H1 (cell line): ENCODE data around the gene BAIAP2. TPM values are rescaled to one million over a fixed set of nuclear protein-coding genes. Genes with fewer than 3 reads are reported as not detected.

Source experiments
- ASH2L ChIP-seq: fragments of 200-600, 300-600 bp; sonication (generic); IDR thresholded peaks from one replicate; pipeline ENCODE4 v1.7.1; 2017; ENCODE audit warnings: low read length
- BCL11A ChIP-seq, 2 experiments: IDR thresholded peaks; one replicate each; pipeline ENCODE4 v1.6.1; 2011; ENCODE audit warnings: low read depth in 2 of 2, low read length in 2 of 2, mild to moderate bottlenecking in 2 of 2
- CHD1 ChIP-seq: IDR thresholded peaks from 2 replicates; pipeline ENCODE4 v1.6.1; 2012; ENCODE audit warnings: low read depth, low read length, improper control_type of control experiment
- GABPA ChIP-seq: IDR thresholded peaks from 2 replicates; pipeline ENCODE4 v1.6.1; 2011; ENCODE audit warnings: mild to moderate bottlenecking, low read length, moderate library complexity, borderline replicate concordance; ENCODE audit not compliant: insufficient read depth
- HDAC2 ChIP-seq, 2 experiments: fragments of 300-600 bp in 1 of 2; sonication (generic) in 1 of 2; IDR thresholded peaks; 2 replicates each; pipeline ENCODE4 v1.6.1; 2011 to 2012; ENCODE audit warnings: low read depth in 2 of 2, low read length in 2 of 2, mild to moderate bottlenecking in 2 of 2, moderate library complexity in 2 of 2, borderline replicate concordance in 1 of 2, inconsistent platforms in 1 of 2
- RFX5 ChIP-seq: IDR thresholded peaks from 2 replicates; pipeline ENCODE4 v1.6.1; 2011; ENCODE audit warnings: low read depth, low read length, improper control_type of control experiment, borderline replicate concordance
- SRF ChIP-seq: IDR thresholded peaks from 2 replicates; pipeline ENCODE4 v1.6.1; 2011; ENCODE audit warnings: mild to moderate bottlenecking, low read depth, low read length, moderate library complexity
- polyA plus RNA-seq, 7 experiments: library from polyadenylated mRNA; depleted of rRNA in 3 of 7; stranded (reverse) in 5 of 7; unstranded in 2 of 7; fragments of >200 nt in 5 of 7; fragments of 200-250 nt in 2 of 7; gene quantifications; 1 replicate in 5 of 7; 2 replicates in 1 of 7; 4 replicates in 1 of 7; pipeline versions ENCODE4 v1.2.1 to v1.2.3, GENCODE V29; 2011 to 2013; ENCODE audit warnings: missing spikeins in 2 of 7, mixed read lengths in 2 of 7
- total RNA-seq: library from RNA; stranded (reverse); fragmentation: NEBNext Ultra II Directional; extraction: Animal tissue kit (Norgen Biotek cat#: 25700); gene quantifications from 2 replicates; pipeline ENCODE4 v1.2.1, GENCODE V29; 2021

The BAIAP2 gene
- total and polyA plus RNA-seq, 2 of the 8 experiments (the other 6 are each of a cell fraction or from before 2014, with no cell fraction given): 10.0 to 22.8 TPM

GRCh38 chr17:81165246-81166032, 130.5 kb downstream of the BAIAP2 start, which contains the start of gene PVALEF (continued):
- TF ChIP-seq BCL11A (IDR thresholded peaks at IDR 0.05; ENCODE audit: low read depth in 2 of 2, low read length in 2 of 2) (no peak), SRF (no peak), HDAC2 (IDR thresholded peaks at IDR 0.05; ENCODE audit: borderline replicate concordance in 1 of 2, low read depth in 2 of 2, low read length in 2 of 2) (0 out of 4 replicates have a peak, but pooled peaks of 1 of the 2 experiments have one; percentile 32), GABPA (peak; percentile 62; the same call in 1 of the 2 replicates), CHD1 (no peak), ASH2L (no peak), RFX5 (no peak)
